A549 treated with GW870086 at 1 μM for 4 hours (cell line): Measurements from ENCODE around the gene WSCD2. TPM values are rescaled to one million over a fixed set of nuclear protein-coding genes. Genes with fewer than 3 reads are reported as not detected.

Experiments
- total RNA-seq: library from RNA; stranded (reverse); fragments of 200-300 nt; extraction: Qiagen RNA extraction; gene quantifications from 5 replicates; pipeline ENCODE4 v1.2.3, GENCODE V29; 2022; ENCODE audit warnings: low read depth

Gene WSCD2
- not detected in 5 replicates for total RNA-seq

GRCh38 chr12:108129017-108129812, at the start of gene WSCD2:
WSCD2 (plus strand) TSS chr12:108129288; CDS start chr12:108195833, 66,545 bp downstream.

Other genes with a start within 250 kb of the WSCD2 start
- gene CMKLR1, start 210.0 kb downstream of the WSCD2 start, total RNA-seq: 0.05 TPM in 2 of 5 replicates, not detected in the others